ENCODE data around the gene CDH1. TPM values are rescaled to one million over a fixed set of nuclear protein-coding genes. Genes with fewer than 3 reads are reported as not detected.
"Not testable (repeated sequence)": the region's sequence is repeated elsewhere in the genome, so short reads cannot be mapped to it uniquely, and the experiment has no call there.

The CDH1 gene
- total RNA-seq, 1 experiment from 2014 or later = 65.8 TPM

GRCh38 chr16:68835970-68836369 lies 98.9 kb downstream of the CDH1 start:
- TF ChIP-seq TCF7L2 (IDR thresholded peaks at IDR 0.05; ENCODE audit: low read depth, low read length) (no peak), CTCF (IDR thresholded peaks at IDR 0.05) (no peak), POLR2AphosphoS5 (IDR thresholded peaks at IDR 0.05; ENCODE audit: low read depth, low read length) (no peak), REST (IDR thresholded peaks at IDR 0.05; ENCODE audit: insufficient read depth in 1 of 2, low read depth in 2 of 2, low read length in 1 of 2) (no peak), SIN3A (IDR thresholded peaks at IDR 0.05; ENCODE audit: borderline replicate concordance, insufficient read depth, low read depth, low read length) (no peak)
- DNase-seq (ENCODE audit: low read depth, low spot score) (no peak), ATAC-seq (no peak)
- H3K4me1 ChIP-seq (ENCODE audit: control insufficient read depth, insufficient read depth, low read length) = no peaks in the 10 kb centered on the region
- no peaks in the 10 kb centered on the region for H3K9me3 ChIP-seq (ENCODE audit: control insufficient read depth, insufficient read depth, low read depth, low read length)
- no peak overlapping the region for H3K27ac ChIP-seq (ENCODE audit: low read length)
- H3K36me3 ChIP-seq (ENCODE audit: control insufficient read depth, insufficient read depth, low read length) = no peaks in the 10 kb centered on the region
- intact Hi-C loops (cut with micrococcal nuclease; ENCODE audit: unreplicated experiment) (no loop called here), in situ Hi-C loops (cut with HindIII; ENCODE audit: low pct_unique_long_range_greater_than_20kb, low sequenced_read_pairs) (no loop called here)
- BruUV-seq (replicated peaks) = no TSS peak
- ChIA-PET CTCF (no interaction called here), POLR2A (no interaction called here)
- no peak overlapping the region for H3K4me3 ChIP-seq (ENCODE audit: low read depth in 2 of 2, low read length in 2 of 2)
- no peaks in the 10 kb centered on the region for H3K27me3 ChIP-seq (ENCODE audit: control insufficient read depth, insufficient read depth, low read length)

GRCh38 chr16:68839831-68840230 lies 102.7 kb downstream of the CDH1 start:
- Histone ChIP-seq H3K27me3 (ENCODE audit: control insufficient read depth, insufficient read depth, low read length) (no peaks in the 10 kb centered on the region), H3K27ac (ENCODE audit: low read length) (no peak overlapping the region), H3K4me3 (ENCODE audit: low read depth in 2 of 2, low read length in 2 of 2) (no peak overlapping the region), H3K4me1 (ENCODE audit: control insufficient read depth, insufficient read depth, low read length) (peaks cover 4% of the 10 kb centered on the region), H3K36me3 (ENCODE audit: control insufficient read depth, insufficient read depth, low read length) (no peaks in the 10 kb centered on the region; the same call in 1 of the 2 replicates), H3K9me3 (ENCODE audit: control insufficient read depth, insufficient read depth, low read depth, low read length) (no peaks in the 10 kb centered on the region)
- ChIA-PET POLR2A (interaction anchor here (0.6 kb wide), 1 partner anchor 288 kb away, joined by 14 read pairs; no protein-coding TSS in a partner anchor), CTCF (no interaction called here)
- ATAC-seq = no peak
- no TSS peak for BruUV-seq (replicated peaks)
- in situ Hi-C loops (cut with HindIII; ENCODE audit: low pct_unique_long_range_greater_than_20kb, low sequenced_read_pairs) (no loop called here), intact Hi-C loops (cut with micrococcal nuclease; ENCODE audit: unreplicated experiment) (no loop called here)
- DNase-seq (ENCODE audit: low read depth, low spot score) = no peak
- no peak for TF ChIP-seq SIN3A (IDR thresholded peaks at IDR 0.05; ENCODE audit: borderline replicate concordance, insufficient read depth, low read depth, low read length)
- no peak for TF ChIP-seq POLR2AphosphoS5 (IDR thresholded peaks at IDR 0.05; ENCODE audit: low read depth, low read length)
- TF ChIP-seq TCF7L2 (IDR thresholded peaks at IDR 0.05; ENCODE audit: low read depth, low read length) = no peak
- no peak for TF ChIP-seq CTCF (IDR thresholded peaks at IDR 0.05)

- peak overlapping the region; percentile 90 for H3K27ac ChIP-seq (ENCODE audit: low read length)
- H3K4me1 ChIP-seq (ENCODE audit: control insufficient read depth, insufficient read depth, low read length); in situ Hi-C loops (cut with HindIII; ENCODE audit: low pct_unique_long_range_greater_than_20kb, low sequenced_read_pairs); H3K27me3 ChIP-seq (ENCODE audit: control insufficient read depth, insufficient read depth, low read length); intact Hi-C loops (cut with micrococcal nuclease; ENCODE audit: unreplicated experiment); BruUV-seq (replicated peaks); H3K9me3 ChIP-seq (ENCODE audit: control insufficient read depth, insufficient read depth, low read depth, low read length); H3K36me3 ChIP-seq (ENCODE audit: control insufficient read depth, insufficient read depth, low read length): not testable (repeated sequence)
- H3K4me3 ChIP-seq (ENCODE audit: low read depth in 2 of 2, low read length in 2 of 2) = peak overlapping the region; percentile 83 to 87
- peak; percentile 33 for DNase-seq (ENCODE audit: low read depth, low spot score)
- peak; percentile 35 for ATAC-seq
- ChIA-PET POLR2A (interaction anchor here (0.7 kb wide), 1 partner anchor 9 kb away, joined by 3 read pairs; no protein-coding TSS in a partner anchor), CTCF (interaction anchor here (0.7 kb wide), 1 partner anchor 264 kb away, joined by 3 read pairs; no protein-coding TSS in a partner anchor)
Measured at GRCh38 chr16:68842964-68843481, 105.9 kb downstream of the CDH1 start.

Measured in Panc1 (cell line).